Gastrocnemius medialis (tissue), 4 donors: ENCODE results near the gene RHBDL1.
"Not testable (repeated sequence)": the region's sequence is repeated elsewhere in the genome, so short reads cannot be mapped to it uniquely, and the experiment has no call there.

ENCODE experiments used
- CTCF ChIP-seq, 5 experiments: fragments of 450-650 bp in 3 of 5; fragments of 200-600 bp in 2 of 5; sonication (generic) in 2 of 5; IDR thresholded peaks in 4 of 5; conservative IDR thresholded peaks in 1 of 5; 1 replicate in 4 of 5; 2 replicates in 1 of 5; pipeline ENCODE4 v1.5.1; 2016 to 2019; ENCODE audit warnings: antibody characterized with exemption in 5 of 5, mild to moderate bottlenecking in 3 of 5, moderate library complexity in 3 of 5
- POLR2A ChIP-seq, 2 donors: fragments of 450-650 bp; IDR thresholded peaks; one replicate each; pipeline ENCODE4 v1.6.1; 2017; ENCODE audit warnings: antibody characterized with exemption in 2 of 2, mild to moderate bottlenecking in 2 of 2, moderate library complexity in 2 of 2

GRCh38 chr16:691242-691641 lies 15.8 kb downstream of the RHBDL1 start:
- not testable (repeated sequence) for TF ChIP-seq CTCF (IDR thresholded peaks at IDR 0.05 in 4 of 5, conservative IDR thresholded peaks at IDR 0.05 in 1 of 5); POLR2A (IDR thresholded peaks at IDR 0.05)
